Cerebellar cortex (tissue), 1 donor: ENCODE results near the gene CCDC50.
A peak's percentile ranks its signal among the peaks of the same experiment; 100 is the strongest.

Experiments used
- DNase-seq: peaks from one replicate; pipeline ENCODE4 v3.0.0-alpha.2; 2015; ENCODE audit warnings: low spot score

CCDC50 gene

DNA sequence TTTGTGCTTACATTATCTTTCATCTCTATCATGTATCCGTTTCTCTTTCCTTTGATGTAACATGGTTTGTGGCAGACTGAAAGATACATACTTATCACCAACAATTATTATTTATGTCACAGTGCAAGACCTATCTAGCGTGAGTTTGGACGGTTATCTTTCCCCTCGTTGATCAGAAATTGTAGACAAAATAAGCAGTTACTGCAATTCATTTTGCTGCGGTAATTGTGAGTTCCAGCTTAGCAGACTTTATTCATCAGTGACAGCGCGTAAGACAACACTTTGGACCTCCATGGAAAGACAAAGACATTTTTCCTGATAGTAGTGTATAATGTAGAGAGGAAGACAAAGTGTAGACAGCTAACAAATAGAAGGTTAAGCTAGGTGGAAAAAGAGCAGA lies 52.1 kb downstream of the CCDC50 start:
- DNase-seq, result no peak

DNA sequence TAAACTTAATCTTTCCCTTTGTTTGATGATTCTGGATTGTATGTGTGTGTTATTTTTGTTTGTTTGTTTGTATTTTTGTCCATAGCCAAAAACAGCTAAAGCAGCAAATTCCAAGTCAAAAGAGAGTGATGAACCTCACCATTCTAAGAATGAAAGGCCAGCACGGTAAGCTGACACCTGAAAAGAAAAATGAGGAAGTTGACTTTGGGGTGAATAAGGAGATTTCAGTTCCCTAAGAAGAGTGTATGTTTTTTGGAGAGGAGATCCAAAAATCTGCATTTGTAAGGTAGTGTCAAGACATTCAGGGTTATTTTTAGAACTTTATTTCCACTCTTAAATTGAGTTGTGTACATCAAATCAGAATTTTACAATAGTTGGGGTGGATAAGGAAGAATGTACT lies 53.5 kb downstream of the CCDC50 start:
- no peak for DNase-seq

DNA sequence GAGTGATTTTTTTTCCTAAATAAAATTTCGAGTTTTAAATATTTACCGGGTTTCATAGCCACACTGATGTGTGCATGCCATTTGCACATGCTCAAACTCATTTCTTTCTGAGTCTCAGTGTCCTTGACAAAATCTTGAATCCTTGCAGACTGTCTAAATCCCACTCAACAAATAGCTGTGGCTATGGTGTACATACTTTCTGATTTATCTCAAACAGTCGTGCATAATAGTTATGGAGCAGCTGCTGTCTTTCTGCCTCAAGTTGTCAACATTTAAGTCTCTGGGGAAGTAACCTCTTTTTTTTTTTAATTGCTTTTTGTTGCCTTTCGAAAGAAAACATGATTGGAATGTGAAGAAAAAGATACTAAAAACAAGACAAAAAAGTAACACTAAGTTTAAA lies 53.9 kb downstream of the CCDC50 start:
- no peak for DNase-seq

DNA sequence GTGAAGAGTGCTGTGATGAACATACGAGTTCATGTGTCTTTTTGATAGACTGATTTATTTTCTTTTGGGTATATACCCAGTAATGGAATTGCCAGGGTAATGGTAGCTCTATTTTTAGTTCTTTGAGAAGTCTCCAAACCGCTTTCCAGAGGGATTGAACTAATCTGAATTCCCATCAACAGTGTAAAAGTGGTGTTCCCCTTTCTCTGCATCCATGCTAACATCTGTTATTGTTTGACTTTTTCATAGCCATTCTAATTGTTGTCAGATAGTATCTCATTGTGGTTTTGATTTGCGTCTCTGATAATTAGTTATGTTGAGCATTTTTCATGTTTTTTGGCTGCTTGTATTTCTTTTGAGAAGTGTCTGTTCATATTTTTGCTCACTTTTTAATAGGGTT lies 55.9 kb downstream of the CCDC50 start:
- no peak for DNase-seq

GRCh38 chr3:191387441-191388077 lies 58.4 kb downstream of the CCDC50 start:
- DNase-seq, result no peak

DNA sequence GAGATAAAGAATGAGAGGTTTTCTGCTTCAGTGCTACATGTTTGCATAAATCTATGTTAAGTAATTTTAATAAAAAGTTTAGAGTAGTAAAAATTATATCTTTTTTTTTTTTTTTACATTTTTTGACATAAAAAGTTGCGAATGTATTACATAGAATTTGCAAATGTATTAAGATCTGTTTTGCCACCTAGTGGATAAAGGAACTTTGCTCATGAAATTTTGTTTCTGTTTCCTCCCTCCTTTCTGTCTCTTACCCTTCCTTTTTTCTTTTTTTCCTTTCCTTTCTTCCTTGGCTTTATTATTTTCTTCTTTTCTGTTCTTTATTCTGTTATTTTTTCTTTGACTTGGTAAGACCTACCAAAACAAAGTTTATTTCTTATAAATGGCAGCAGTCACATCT lies 59.6 kb downstream of the CCDC50 start:
- DNase-seq, result no peak

GRCh38 chr3:191390580-191390979 lies 61.4 kb downstream of the CCDC50 start:
- DNase-seq, result no peak

- peak; percentile 10 for DNase-seq
Measured at GRCh38 chr3:191391861-191392808, 62.9 kb downstream of the CCDC50 start.

GRCh38 chr3:191393146-191393545 lies 64.0 kb downstream of the CCDC50 start:
- no peak for DNase-seq

GRCh38 chr3:191397771-191398170 lies 68.6 kb downstream of the CCDC50 start:
- DNase-seq, result no peak

DNA sequence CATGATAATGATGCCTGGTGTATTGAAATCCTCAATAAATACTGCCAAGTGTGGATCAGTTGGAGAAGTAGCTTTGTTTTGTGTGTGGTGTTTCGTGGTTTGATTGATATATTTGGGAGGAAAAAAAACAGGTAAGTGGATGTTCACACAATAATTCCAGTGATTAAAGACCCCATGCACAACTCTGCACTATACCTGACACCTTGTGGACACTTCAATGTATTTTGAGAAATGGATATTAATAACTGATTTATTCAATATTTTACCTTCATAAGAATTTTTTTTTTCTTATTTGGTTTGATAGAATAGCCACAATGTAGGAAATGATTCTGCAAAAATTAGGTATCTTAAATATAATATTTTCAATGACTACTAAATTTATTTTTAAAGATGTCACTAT lies 69.4 kb downstream of the CCDC50 start:
- DNase-seq, result no peak

GRCh38 chr3:191399918-191400317 lies 70.7 kb downstream of the CCDC50 start:
- no peak for DNase-seq

DNA sequence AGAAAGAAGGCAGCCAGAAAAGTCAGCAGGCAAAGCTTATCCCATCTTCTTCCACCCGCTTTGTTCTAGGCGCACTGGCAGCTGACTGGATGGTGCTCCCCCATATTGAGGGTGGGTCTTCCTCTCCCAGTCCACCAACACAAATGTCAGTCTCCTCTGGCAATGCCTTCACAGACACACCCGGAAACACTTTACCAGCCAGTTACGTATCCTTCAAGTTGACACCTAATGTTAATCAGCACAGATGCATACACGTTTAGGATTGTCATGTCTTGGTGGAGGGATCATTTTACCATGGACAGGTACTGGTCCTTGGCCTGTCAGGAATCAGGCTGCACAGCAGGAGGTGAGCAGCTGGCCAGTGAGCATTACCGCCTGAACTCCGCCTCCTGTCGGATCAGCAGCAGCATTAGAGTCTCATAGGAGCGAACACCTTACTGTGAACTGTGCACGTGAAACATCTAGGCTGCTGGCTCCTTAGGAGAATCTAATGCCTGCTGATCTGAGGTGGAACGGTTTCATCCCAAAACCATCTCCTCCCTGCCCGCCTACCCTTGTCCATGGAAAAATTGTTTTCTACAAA lies 72.7 kb downstream of the CCDC50 start:
- no peak for DNase-seq

DNA sequence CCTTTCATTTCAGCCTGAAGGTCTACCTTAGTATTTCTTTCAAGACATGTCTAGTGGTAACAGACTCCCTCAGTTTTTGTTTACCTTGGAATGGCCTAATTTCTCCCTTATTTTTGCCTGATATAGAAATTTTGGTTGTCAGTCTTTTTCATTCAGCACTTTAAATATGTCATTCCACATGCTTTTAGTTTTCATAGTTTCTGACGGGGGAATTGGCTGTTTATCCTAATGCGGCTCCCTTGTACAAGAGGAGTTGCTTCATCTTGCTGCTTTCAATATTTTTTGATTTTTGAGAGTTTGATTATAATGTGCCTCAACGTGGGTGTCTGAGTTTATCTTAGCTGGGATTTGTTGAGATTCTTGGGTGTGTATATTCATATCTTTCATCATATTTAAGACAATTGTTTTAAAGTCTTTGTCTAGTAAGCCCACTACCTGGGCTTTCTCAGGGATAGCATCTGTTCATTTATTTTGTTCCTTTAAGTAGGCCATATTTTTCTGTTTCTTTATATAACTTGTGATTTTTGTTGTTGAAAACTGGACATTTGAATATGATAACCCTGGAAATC lies 80.7 kb downstream of the CCDC50 start:
- no peak for DNase-seq

DNA sequence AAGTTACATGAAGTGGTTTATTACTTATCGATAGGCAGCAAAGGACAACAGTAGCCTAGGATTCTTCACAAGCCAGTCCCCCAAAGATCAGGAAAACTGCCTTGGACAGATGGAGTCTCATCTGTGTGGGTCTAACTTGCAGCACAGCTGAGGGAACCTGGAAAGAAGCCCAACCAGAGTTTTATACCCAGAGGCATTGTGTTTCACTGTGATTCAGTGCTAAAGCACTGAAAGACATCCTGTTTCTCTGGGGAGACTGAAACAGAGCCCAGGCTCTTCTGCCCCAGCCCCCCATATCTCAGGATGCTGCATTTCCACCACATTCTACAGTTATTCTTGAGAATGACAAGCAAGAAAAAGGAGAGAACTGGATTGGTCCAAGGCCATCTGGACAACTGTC lies 83.6 kb downstream of the CCDC50 start:
- no peak for DNase-seq

GRCh38 chr3:191414286-191414685 lies 85.1 kb downstream of the CCDC50 start:
- DNase-seq, result no peak

- DNase-seq, result no peak
Measured at GRCh38 chr3:191414732-191415131, 85.5 kb downstream of the CCDC50 start.

GRCh38 chr3:191415566-191415965 lies 86.4 kb downstream of the CCDC50 start:
- DNase-seq, result no peak

DNA sequence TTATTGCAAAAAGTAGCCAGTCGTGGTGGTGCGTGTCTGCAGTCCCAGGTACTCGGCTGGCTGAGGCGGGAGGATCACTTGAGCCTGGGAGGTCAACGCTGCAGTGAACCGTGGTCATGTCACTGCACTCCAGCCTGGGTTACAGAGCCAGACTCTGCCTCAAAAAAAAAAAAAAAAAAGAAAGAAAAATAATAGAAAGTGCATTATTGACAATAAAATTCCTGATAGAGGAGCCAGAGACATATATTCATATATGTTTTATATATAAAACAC lies 88.2 kb downstream of the CCDC50 start:
- DNase-seq, result no peak

DNA sequence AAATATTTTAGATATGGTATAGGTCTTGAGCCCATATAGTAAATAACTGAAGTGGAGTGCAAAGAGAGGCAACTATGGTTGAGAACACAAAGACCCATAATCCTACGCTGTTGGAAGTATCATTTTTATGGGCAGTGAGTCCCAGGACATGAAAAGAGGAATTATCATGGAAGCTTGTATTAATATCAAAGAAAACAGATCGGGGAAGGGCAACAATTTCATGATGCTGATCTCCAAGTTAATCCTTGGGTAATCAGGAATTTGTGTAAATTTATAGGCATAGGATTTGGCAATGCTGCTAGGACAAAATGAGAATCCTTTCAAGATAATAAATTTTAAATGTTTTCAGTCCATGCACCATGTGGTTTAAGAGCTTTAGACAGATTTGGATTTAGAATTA lies 91.6 kb downstream of the CCDC50 start:
- no peak for DNase-seq

GRCh38 chr3:191424881-191425280 lies 95.7 kb downstream of the CCDC50 start:
- no peak for DNase-seq

- DNase-seq, result no peak
Measured at GRCh38 chr3:191425322-191425734, 96.1 kb downstream of the CCDC50 start.

DNA sequence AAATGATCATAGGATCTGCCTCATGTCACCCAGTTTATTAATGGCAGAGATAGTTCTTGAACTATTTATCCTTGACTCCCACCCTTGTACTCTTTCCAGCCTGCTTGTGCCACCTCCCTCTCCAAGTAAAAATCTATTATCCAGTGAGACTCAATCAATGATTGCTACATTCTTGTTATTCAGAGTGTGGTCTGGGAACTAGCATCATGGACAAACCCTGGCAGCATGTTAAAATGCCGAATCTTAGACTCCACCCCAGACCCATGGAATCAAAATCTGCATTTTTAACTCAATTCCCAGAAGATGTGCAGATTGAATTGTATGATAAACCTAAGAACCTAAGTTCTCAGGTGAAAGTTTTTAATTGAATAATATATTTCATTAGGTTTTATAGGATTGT lies 97.1 kb downstream of the CCDC50 start:
- DNase-seq, result no peak
